Right renal pelvis (tissue), 4 donors: ENCODE measurements around the gene LTBP4. TPM values are rescaled to one million over a fixed set of nuclear protein-coding genes. Genes with fewer than 3 reads are reported as not detected.

ENCODE experiments used
- DNase-seq, 4 donors: peaks; one replicate each; pipeline ENCODE4 v3.0.0-alpha.2; 2013; ENCODE audit warnings: low read depth in 4 of 4, low spot score in 3 of 4, missing footprints in 1 of 4
- polyA plus RNA-seq, 4 donors: library from polyadenylated mRNA; unstranded; fragments of 120-200 nt; gene quantifications; one replicate each; pipeline ENCODE4 v1.2.1, GENCODE V29; 2013; ENCODE audit not compliant: insufficient read length in 4 of 4

LTBP4 gene
- polyA plus RNA-seq, 4 donors: 186 to 366 (median 197) TPM

GRCh38 chr19:40659116-40659515, 57.9 kb downstream of the LTBP4 start:
- DNase-seq: no peak

- DNase-seq: no peak
Observed at GRCh38 chr19:40659566-40659965, 58.4 kb downstream of the LTBP4 start.

- DNase-seq: no peak
Observed at GRCh38 chr19:40661616-40662015, 60.4 kb downstream of the LTBP4 start.

GRCh38 chr19:40662925-40663694, 61.9 kb downstream of the LTBP4 start:
- DNase-seq: peak; percentile 72 to 87 (median 74)

- DNase-seq: no peak
Observed at GRCh38 chr19:40663695-40664692, 62.8 kb downstream of the LTBP4 start.

- no peak for DNase-seq
Observed at GRCh38 chr19:40666803-40667438, 65.8 kb downstream of the LTBP4 start.

- no peak for DNase-seq
Observed at GRCh38 chr19:40667602-40668001, 66.4 kb downstream of the LTBP4 start.

- DNase-seq: no peak
Observed at GRCh38 chr19:40668991-40669614, 67.9 kb downstream of the LTBP4 start.

- no peak for DNase-seq
Observed at GRCh38 chr19:40671404-40671803, 70.2 kb downstream of the LTBP4 start.

GRCh38 chr19:40672038-40672437, 70.9 kb downstream of the LTBP4 start:
- DNase-seq: no peak

- no peak for DNase-seq
Observed at GRCh38 chr19:40672573-40673299, 71.6 kb downstream of the LTBP4 start.

- no peak for DNase-seq
Observed at GRCh38 chr19:40673397-40673796, 72.2 kb downstream of the LTBP4 start.

- DNase-seq: no peak
Observed at GRCh38 chr19:40674291-40674690, 73.1 kb downstream of the LTBP4 start.

- DNase-seq: no peak
Observed at GRCh38 chr19:40677156-40677555, 76.0 kb downstream of the LTBP4 start.

Other genes with a start within 250 kb of the LTBP4 start
- under 1 TPM; 0.10 to 0.19 (median 0.15) TPM for gene HIPK4, start 211.2 kb upstream of the LTBP4 start, polyA plus RNA-seq
- gene PRX, start 188.0 kb upstream of the LTBP4 start, polyA plus RNA-seq: 10 to 100 TPM; 10.3 to 16.6 (median 11.7) TPM
- 10 to 100 TPM in 1 of 4 donors, 1 to 10 TPM in 3; 7.8 to 10.3 (median 8.4) TPM for gene SERTAD1, start 175.4 kb upstream of the LTBP4 start, polyA plus RNA-seq
- 10 to 100 TPM; 35.5 to 41.4 (median 39.3) TPM for gene SERTAD3, start 157.0 kb upstream of the LTBP4 start, polyA plus RNA-seq
- 10 to 100 TPM; 41.4 to 61.2 (median 42.3) TPM for gene BLVRB, start 135.6 kb upstream of the LTBP4 start, polyA plus RNA-seq
- 1 to 10 TPM; 1.0 to 2.0 (median 1.6) TPM for gene SPTBN4, start 134.4 kb upstream of the LTBP4 start, polyA plus RNA-seq
- gene SHKBP1, start 24.5 kb upstream of the LTBP4 start, polyA plus RNA-seq: 10 to 100 TPM; 43.2 to 52.3 (median 47.2) TPM
- gene NUMBL, start 89.3 kb downstream of the LTBP4 start, polyA plus RNA-seq: 10 to 100 TPM; 11.1 to 16.0 (median 12.6) TPM
- gene COQ8B, start 115.5 kb downstream of the LTBP4 start, polyA plus RNA-seq: 10 to 100 TPM; 32.4 to 45.2 (median 35.7) TPM
- gene ITPKC, start 115.7 kb downstream of the LTBP4 start, polyA plus RNA-seq: 10 to 100 TPM; 13.5 to 15.9 (median 13.7) TPM
- 10 to 100 TPM; 13.0 to 21.8 (median 15.4) TPM for gene ACTMAP, start 149.1 kb downstream of the LTBP4 start, polyA plus RNA-seq
- gene SNRPA, start 149.8 kb downstream of the LTBP4 start, polyA plus RNA-seq: 100 to 1,000 TPM; 114 to 126 (median 122) TPM
- 1 to 10 TPM in 1 of 4 donors, under 1 TPM in 3; 0.48 to 1.2 (median 0.90) TPM for gene MIA, start 174.2 kb downstream of the LTBP4 start, polyA plus RNA-seq
- 10 to 100 TPM in 2 of 4 donors, 1 to 10 TPM in 2; 7.6 to 11.7 (median 9.6) TPM for gene RAB4B, start 176.9 kb downstream of the LTBP4 start, polyA plus RNA-seq
- gene EGLN2, start 197.8 kb downstream of the LTBP4 start, polyA plus RNA-seq: 10 to 100 TPM; 69.7 to 81.2 (median 73.7) TPM
- gene CYP2A6, start 249.1 kb downstream of the LTBP4 start, polyA plus RNA-seq: under 1 TPM in 1 of 4 donors, not detected in 3; 0.12 TPM